ENCODE data around the gene PIK3AP1. TPM values are rescaled to one million over a fixed set of nuclear protein-coding genes. Genes with fewer than 3 reads are reported as not detected.

Gene PIK3AP1
- total and polyA plus RNA-seq, 7 experiments from 2014 or later: 0.46 to 68.1 (median 2.9) TPM

DNA sequence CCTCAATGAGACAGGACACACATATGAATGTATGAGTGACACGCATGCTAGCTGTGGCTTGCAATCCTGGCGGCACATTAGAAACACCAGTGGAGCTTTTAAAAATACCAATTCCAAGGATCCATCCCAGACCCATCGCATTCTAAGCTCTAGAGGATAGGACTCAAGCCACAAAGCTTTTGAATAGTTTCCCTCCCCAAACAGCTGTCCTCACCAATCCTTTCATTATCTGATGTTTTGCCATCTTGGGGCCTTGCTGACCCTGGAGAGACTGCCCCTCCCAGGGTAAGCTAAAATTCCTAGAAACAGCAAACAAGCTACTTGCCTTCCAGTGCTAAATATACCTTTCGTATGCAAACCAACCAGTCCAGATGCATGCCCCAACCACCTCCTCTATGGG is 124.6 kb downstream of the PIK3AP1 start:
- H3K27me3 ChIP-seq (ENCODE audit: control insufficient read depth in 2 of 2, insufficient read depth in 2 of 2, low read length in 2 of 2): no peaks in the 10 kb centered on the region
- H3K4me1 ChIP-seq (ENCODE audit: control insufficient read depth in 2 of 2, insufficient read depth in 2 of 2, low read length in 2 of 2): no peaks in the 10 kb centered on the region
- peaks cover 0 to 5% (median 0%) of the 10 kb centered on the region in 11 donors for H3K9me3 Mint-ChIP-seq
- ChIA-PET POLR2A (no interaction called here), CTCF (no interaction called here)
- ATAC-seq (no peak), DNase-seq (no peak)
- H3K36me3 Mint-ChIP-seq: peaks cover 0 to 3% (median 0%) of the 10 kb centered on the region in 5 donors
- H3K36me3 ChIP-seq (ENCODE audit: control insufficient read depth in 2 of 3, insufficient read depth in 3 of 3, low read length in 3 of 3): no peaks in the 10 kb centered on the region
- H3K4me3 Mint-ChIP-seq: no peak overlapping the region
- peaks cover 0 to 22% (median 0%) of the 10 kb centered on the region in 5 donors for H3K27me3 Mint-ChIP-seq
- H3K4me3 ChIP-seq (ENCODE audit: low read length): no peak overlapping the region
- intact Hi-C loops (cut with micrococcal nuclease): no loop called here
- no peak overlapping the region for H3K27ac Mint-ChIP-seq
- H3K9me3 ChIP-seq (ENCODE audit: control insufficient read depth in 2 of 3, low read length in 3 of 3): no peaks in the 10 kb centered on the region
- peaks cover 4 to 12% (median 9%) of the 10 kb centered on the region in 7 donors for H3K4me1 Mint-ChIP-seq
- no peak overlapping the region for H3K27ac ChIP-seq (ENCODE audit: low read depth, low read length)

GRCh38 chr10:96591946-96592345 is 128.4 kb downstream of the PIK3AP1 start:
- Mint-ChIP-seq H3K27ac (peak overlapping the region in 1 of 9 donors; percentile 6), H3K27me3 (peaks cover 0 to 25% (median 0%) of the 10 kb centered on the region in 5 donors), H3K4me3 (no peak overlapping the region), H3K4me1 (peaks cover 4 to 12% (median 9%) of the 10 kb centered on the region in 7 donors), H3K9me3 (peaks cover 0 to 5% (median 0%) of the 10 kb centered on the region in 11 donors), H3K36me3 (peaks cover 0 to 3% (median 0%) of the 10 kb centered on the region in 5 donors)
- Histone ChIP-seq H3K27me3 (ENCODE audit: control insufficient read depth in 2 of 2, insufficient read depth in 2 of 2, low read length in 2 of 2) (no peaks in the 10 kb centered on the region), H3K9me3 (ENCODE audit: control insufficient read depth in 2 of 3, low read length in 3 of 3) (no peaks in the 10 kb centered on the region), H3K4me3 (ENCODE audit: low read length) (no peak overlapping the region), H3K36me3 (ENCODE audit: control insufficient read depth in 2 of 3, insufficient read depth in 3 of 3, low read length in 3 of 3) (no peaks in the 10 kb centered on the region), H3K4me1 (ENCODE audit: control insufficient read depth in 2 of 2, insufficient read depth in 2 of 2, low read length in 2 of 2) (peaks cover 14 to 16% of the 10 kb centered on the region in 2 donors), H3K27ac (ENCODE audit: low read depth, low read length) (no peak overlapping the region)
- ATAC-seq: no peak
- ChIA-PET POLR2A (interaction anchor here (0.6 kb wide), 1 partner anchor 122 kb away, joined by 3 read pairs; no protein-coding TSS in a partner anchor), CTCF (no interaction called here)
- intact Hi-C loops (cut with micrococcal nuclease): no loop called here
- no peak for DNase-seq

DNA sequence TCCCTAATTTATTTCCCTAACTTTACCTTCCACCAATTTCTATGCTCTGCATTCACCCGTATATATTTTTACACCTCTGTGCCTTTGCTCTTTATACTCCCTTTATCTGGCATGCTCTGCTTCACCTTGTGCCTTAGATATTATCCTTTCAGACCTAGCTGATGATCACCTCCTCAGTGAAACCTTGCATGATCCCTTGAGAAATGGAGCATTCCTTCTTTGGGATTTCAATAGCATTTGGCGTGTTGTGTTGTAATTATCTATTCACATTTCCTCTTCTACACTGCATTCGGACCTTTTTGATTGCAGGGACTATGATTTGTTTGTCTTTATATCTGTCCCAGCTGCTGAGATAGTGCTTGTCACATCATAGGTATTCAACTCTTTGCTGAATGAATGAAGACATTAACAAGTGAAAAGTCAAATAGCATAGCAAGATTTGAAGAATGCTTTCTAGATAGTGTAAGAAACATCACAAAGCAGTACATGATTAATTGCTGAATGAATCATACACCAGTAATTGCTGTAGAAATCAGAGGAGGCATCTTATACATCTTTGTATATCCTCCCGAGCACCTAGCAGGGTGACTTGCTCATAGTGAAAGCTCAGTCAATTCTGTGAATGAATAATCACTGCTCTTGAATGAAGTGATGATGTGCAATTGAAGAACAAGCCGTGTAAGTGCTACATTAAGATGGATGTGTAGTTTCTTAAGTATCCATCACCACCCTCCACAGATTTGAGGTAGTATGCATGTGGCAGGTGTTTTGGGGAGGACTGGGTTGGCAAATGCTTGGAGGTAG is 131.5 kb downstream of the PIK3AP1 start:
- Histone ChIP-seq H3K4me1 (ENCODE audit: control insufficient read depth in 2 of 2, insufficient read depth in 2 of 2, low read length in 2 of 2) (peaks cover 14 to 16% of the 10 kb centered on the region in 2 donors), H3K9me3 (ENCODE audit: control insufficient read depth in 2 of 3, low read length in 3 of 3) (no peaks in the 10 kb centered on the region), H3K27me3 (ENCODE audit: control insufficient read depth in 2 of 2, insufficient read depth in 2 of 2, low read length in 2 of 2) (no peaks in the 10 kb centered on the region), H3K27ac (ENCODE audit: low read depth, low read length) (peak overlapping the region; percentile 100), H3K36me3 (ENCODE audit: control insufficient read depth in 2 of 3, insufficient read depth in 3 of 3, low read length in 3 of 3) (peaks cover 0 to 4% (median 0%) of the 10 kb centered on the region in 3 experiments), H3K4me3 (ENCODE audit: low read length) (no peak overlapping the region)
- Mint-ChIP-seq H3K27ac (no peak overlapping the region), H3K4me3 (no peak overlapping the region), H3K36me3 (peaks cover 0 to 4% (median 0%) of the 10 kb centered on the region in 5 donors), H3K27me3 (peaks cover 0 to 17% (median 0%) of the 10 kb centered on the region in 5 donors), H3K9me3 (peaks cover 0 to 2% (median 0%) of the 10 kb centered on the region in 11 donors), H3K4me1 (peaks cover 14 to 30% (median 27%) of the 10 kb centered on the region in 7 donors)
- no peak for DNase-seq
- POLR2A ChIA-PET: no interaction called here
- intact Hi-C loops (cut with micrococcal nuclease): loop anchor here (5.0 to 10.0 kb wide), 8 partner anchors 53 to 1548 kb away; partner anchors contain the start of genes CC2D2B (in 1 of the 2), FRAT2 (in 1 of the 2), RRP12 (in 1 of the 2) and SORBS1 (in 1 of the 2)
- ATAC-seq: no peak
- CTCF ChIA-PET: no interaction called here

DNA sequence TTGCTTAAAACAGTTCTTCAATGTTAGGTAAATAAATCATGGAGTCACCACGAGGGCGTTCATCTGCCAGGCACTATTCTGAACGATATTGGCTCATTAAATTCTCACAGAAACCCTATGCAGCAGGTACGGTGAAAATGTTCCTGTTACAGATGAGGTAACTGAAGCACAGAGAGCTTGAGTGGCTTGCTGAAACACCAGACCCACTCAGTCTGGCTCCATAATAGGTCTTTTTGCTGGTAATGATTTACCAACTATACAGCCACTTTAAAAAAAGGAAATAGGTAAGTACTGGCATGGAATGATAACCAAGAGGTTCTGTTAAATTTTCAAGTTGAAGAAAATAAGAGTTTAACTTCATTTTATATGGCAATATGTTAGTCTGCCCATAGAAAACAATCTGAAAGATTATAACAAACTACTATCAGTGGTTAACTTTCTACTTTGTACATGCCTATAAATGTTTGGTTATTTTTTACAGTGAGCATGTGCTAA is 132.2 kb downstream of the PIK3AP1 start:
- peaks cover 0 to 6% (median 0%) of the 10 kb centered on the region in 5 donors for H3K36me3 Mint-ChIP-seq
- Histone ChIP-seq H3K4me1 (ENCODE audit: control insufficient read depth in 2 of 2, insufficient read depth in 2 of 2, low read length in 2 of 2) (peaks cover 18 to 19% of the 10 kb centered on the region in 2 donors), H3K27ac (ENCODE audit: low read depth, low read length) (peak overlapping the region; percentile 100), H3K27me3 (ENCODE audit: control insufficient read depth in 2 of 2, insufficient read depth in 2 of 2, low read length in 2 of 2) (no peaks in the 10 kb centered on the region), H3K9me3 (ENCODE audit: control insufficient read depth in 2 of 3, low read length in 3 of 3) (no peaks in the 10 kb centered on the region), H3K4me3 (ENCODE audit: low read length) (peak overlapping the region; percentile 83), H3K36me3 (ENCODE audit: control insufficient read depth in 2 of 3, insufficient read depth in 3 of 3, low read length in 3 of 3) (peaks cover 0 to 4% (median 0%) of the 10 kb centered on the region in 3 experiments)
- H3K27ac Mint-ChIP-seq: no peak overlapping the region
- POLR2A ChIA-PET: interaction anchor here (0.6 to 1.8 kb wide), 3 partner anchors 12 to 245 kb away, joined by 3 to 5 read pairs (median 3); no protein-coding TSS in a partner anchor
- intact Hi-C loops (cut with micrococcal nuclease): loop anchor here (5.0 to 10.0 kb wide), 8 partner anchors 54 to 1549 kb away; partner anchors contain the start of genes CC2D2B (in 1 of the 2), FRAT2 (in 1 of the 2), RRP12 (in 1 of the 2) and SORBS1 (in 1 of the 2)
- ATAC-seq (no peak), DNase-seq (no peak)
- peaks cover 22 to 38% (median 34%) of the 10 kb centered on the region in 7 donors for H3K4me1 Mint-ChIP-seq
- H3K4me3 Mint-ChIP-seq: no peak overlapping the region
- peaks cover 0 to 2% (median 0%) of the 10 kb centered on the region in 11 donors for H3K9me3 Mint-ChIP-seq
- CTCF ChIA-PET: no interaction called here
- H3K27me3 Mint-ChIP-seq: peaks cover 0 to 17% (median 0%) of the 10 kb centered on the region in 5 donors

GRCh38 chr10:96587264-96588059 is 132.9 kb downstream of the PIK3AP1 start:
- H3K36me3 Mint-ChIP-seq: peaks cover 0 to 6% (median 0%) of the 10 kb centered on the region in 5 donors
- Histone ChIP-seq H3K9me3 (ENCODE audit: control insufficient read depth in 2 of 3, low read length in 3 of 3) (no peaks in the 10 kb centered on the region), H3K27ac (ENCODE audit: low read depth, low read length) (peak overlapping the region; percentile 100), H3K4me3 (ENCODE audit: low read length) (peak overlapping the region; percentile 83), H3K36me3 (ENCODE audit: control insufficient read depth in 2 of 3, insufficient read depth in 3 of 3, low read length in 3 of 3) (peaks cover 0 to 4% (median 0%) of the 10 kb centered on the region in 3 experiments), H3K27me3 (ENCODE audit: control insufficient read depth in 2 of 2, insufficient read depth in 2 of 2, low read length in 2 of 2) (no peaks in the 10 kb centered on the region), H3K4me1 (ENCODE audit: control insufficient read depth in 2 of 2, insufficient read depth in 2 of 2, low read length in 2 of 2) (peaks cover 20 to 24% of the 10 kb centered on the region in 2 donors)
- H3K4me1 Mint-ChIP-seq: peaks cover 26 to 44% (median 38%) of the 10 kb centered on the region in 7 donors
- ChIA-PET POLR2A (interaction anchor here (0.6 to 1.8 kb wide), 5 partner anchors 12 to 245 kb away, joined by 3 to 5 read pairs (median 3); no protein-coding TSS in a partner anchor), CTCF (no interaction called here)
- DNase-seq (peak in 5 of 9 donors; percentile 22 to 64 (median 40)), ATAC-seq (peak; percentile 38)
- H3K9me3 Mint-ChIP-seq: peaks cover 0 to 2% (median 0%) of the 10 kb centered on the region in 11 donors
- peaks cover 0 to 17% (median 0%) of the 10 kb centered on the region in 5 donors for H3K27me3 Mint-ChIP-seq
- intact Hi-C loops (cut with micrococcal nuclease): loop anchor here (1.0 to 10.0 kb wide), 18 partner anchors 21 to 1550 kb away; partner anchors contain the start of genes PI4K2A (in 2 of the 2), ZNF518A (in 2 of the 2), CC2D2B (in 1 of the 2) and CCNJ (in 1 of the 2)
- H3K27ac Mint-ChIP-seq: peak overlapping the region in 1 of 9 donors; percentile 93
- no peak overlapping the region for H3K4me3 Mint-ChIP-seq
